HG02763 (cell line): ENCODE data around the gene RASL10B.
"Not testable (repeated sequence)": the region's sequence is repeated elsewhere in the genome, so short reads cannot be mapped to it uniquely, and the experiment has no call there.

Experiments
- ATAC-seq: cut with Tn5 transposase; IDR thresholded peaks from one replicate; pipeline ENCODE4 v1.9.1; 2021; ENCODE audit warnings: mild to moderate bottlenecking, moderate library complexity; ENCODE audit not compliant: unreplicated experiment

The RASL10B gene

GRCh38 chr17:35731239-35731916 is at the start of gene RASL10B:
Gene RASL10B (plus strand): TSS chr17:35731639. CDS start chr17:35735185, 3,546 bp downstream.
- ATAC-seq: no peak

GRCh38 chr17:35683591-35683990 is 47.8 kb upstream of the RASL10B start:
- no peak for ATAC-seq

GRCh38 chr17:35684055-35684802 is 47.2 kb upstream of the RASL10B start:
- ATAC-seq: no peak

GRCh38 chr17:35692512-35693210 is 38.8 kb upstream of the RASL10B start:
- no peak for ATAC-seq

- no peak for ATAC-seq
Observed at GRCh38 chr17:35693662-35694061, 37.8 kb upstream of the RASL10B start.

GRCh38 chr17:35694906-35695305 is 36.5 kb upstream of the RASL10B start:
- no peak for ATAC-seq

GRCh38 chr17:35695613-35696012 is 35.8 kb upstream of the RASL10B start:
- no peak for ATAC-seq

- ATAC-seq: no peak
Observed at GRCh38 chr17:35698800-35699199, 32.6 kb upstream of the RASL10B start.

GRCh38 chr17:35700150-35700549 is 31.3 kb upstream of the RASL10B start:
- ATAC-seq: no peak

GRCh38 chr17:35701491-35701890 is 29.9 kb upstream of the RASL10B start:
- ATAC-seq: no peak

- not testable (repeated sequence) for ATAC-seq
Observed at GRCh38 chr17:35703308-35703707, 28.1 kb upstream of the RASL10B start.

GRCh38 chr17:35705230-35705629 is 26.2 kb upstream of the RASL10B start:
- no peak for ATAC-seq

GRCh38 chr17:35705705-35706104 is 25.7 kb upstream of the RASL10B start:
- ATAC-seq: no peak

- no peak for ATAC-seq
Observed at GRCh38 chr17:35708149-35708548, 23.3 kb upstream of the RASL10B start.

GRCh38 chr17:35708951-35709350 is 22.5 kb upstream of the RASL10B start:
- ATAC-seq: no peak

GRCh38 chr17:35709874-35710273 is 21.6 kb upstream of the RASL10B start:
- ATAC-seq: no peak

GRCh38 chr17:35710950-35711349 is 20.5 kb upstream of the RASL10B start:
- no peak for ATAC-seq

- no peak for ATAC-seq
Observed at GRCh38 chr17:35713069-35713728, 18.2 kb upstream of the RASL10B start.

- no peak for ATAC-seq
Observed at GRCh38 chr17:35714988-35715387, 16.5 kb upstream of the RASL10B start.

GRCh38 chr17:35715416-35715815 is 16.0 kb upstream of the RASL10B start:
- no peak for ATAC-seq

GRCh38 chr17:35716173-35716572 is 15.3 kb upstream of the RASL10B start:
- no peak for ATAC-seq
